ENCODE measurements around the gene P3H1. TPM values are rescaled to one million over a fixed set of nuclear protein-coding genes. Genes with fewer than 3 reads are reported as not detected.

P3H1 gene
- total RNA-seq, 1 experiment from 2014 or later = 32.9 TPM

DNA sequence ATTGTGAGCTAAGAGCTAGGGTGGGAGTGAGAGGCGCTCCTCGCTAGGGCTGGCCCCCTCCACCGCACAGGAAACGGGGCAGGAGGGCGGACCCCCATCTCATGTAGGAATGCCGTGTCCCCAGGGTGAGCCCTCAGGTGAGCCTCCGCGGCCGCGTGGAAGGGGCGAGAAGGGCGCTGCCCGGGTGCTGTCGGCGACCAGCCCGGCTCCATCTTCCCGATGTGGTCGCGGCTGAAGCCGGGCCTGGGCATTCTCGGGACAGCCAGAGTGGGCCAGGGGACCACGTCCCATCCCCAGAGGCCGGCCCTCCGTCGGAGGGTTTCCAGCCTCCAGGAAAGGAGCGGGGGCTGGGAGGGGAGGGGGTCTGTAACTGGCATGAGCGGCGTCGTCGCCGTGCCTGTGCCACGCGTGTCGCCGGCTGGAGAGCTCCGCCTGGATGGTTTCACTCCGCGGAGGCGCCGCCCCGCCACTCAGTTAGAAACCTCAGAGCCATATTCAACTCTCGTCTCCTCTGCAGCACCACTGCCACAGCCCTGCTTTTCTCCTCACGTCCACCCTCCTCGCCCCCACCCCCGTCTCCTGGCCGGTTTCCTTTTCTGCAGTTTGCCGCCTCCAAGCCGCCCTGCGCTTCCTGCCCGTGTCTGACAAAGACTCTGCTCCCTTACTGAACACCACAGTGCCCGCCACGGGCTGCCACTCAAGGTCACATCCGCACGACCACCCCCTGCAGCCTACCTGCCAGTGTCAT is 18.3 kb upstream of the P3H1 start, which contains the start of gene TMEM269:
Gene TMEM269 (plus strand): TSS at position 46 of the 748 bp plus-strand sequence. CDS start 4,903 bp downstream, outside the sequence.
- no peaks in the 10 kb centered on the region for H4K20me1 ChIP-seq (ENCODE audit: insufficient read depth)
- no peak within 1 kb of the TSS for H3K9ac ChIP-seq (ENCODE audit: low read length)
- no peaks in the 10 kb centered on the region for H3K9me2 ChIP-seq (ENCODE audit: insufficient read depth)
- ChIA-PET CTCF (no interaction called here), RAD21 (ENCODE audit: low non-redundant PET in 1 of 2, low total read pairs in 2 of 2, uncharacterized antibody in 2 of 2, unreplicated experiment in 2 of 2) (no interaction called here), POLR2A (no interaction called here)
- H3K4me1 ChIP-seq (ENCODE audit: control insufficient read depth in 1 of 2, insufficient read depth in 2 of 2, low read length in 2 of 2) = peaks cover 0 to 4% of the 10 kb centered on the region in 2 experiments; a peak in 1 of 4 replicates
- no peak within 1 kb of the TSS for H3K27ac ChIP-seq (ENCODE audit: low read depth, low read length)
- no peak within 1 kb of the TSS for H2AFZ ChIP-seq (ENCODE audit: low read depth, low read length, poor library complexity, severe bottlenecking)
- H3K4me2 ChIP-seq (ENCODE audit: low read length) = no peak within 1 kb of the TSS
- no peak for DNase-seq (ENCODE audit: low read depth, low spot score)
- no peak for TF ChIP-seq CBX3 (IDR thresholded peaks at IDR 0.05; ENCODE audit: low read depth)
- TF ChIP-seq POLR2AphosphoS5 (IDR thresholded peaks at IDR 0.05; ENCODE audit: low read depth, low read length) = no peak
- TF ChIP-seq RAD21 (IDR thresholded peaks at IDR 0.05; ENCODE audit: low read depth) = no peak
- TF ChIP-seq ELF1 (IDR thresholded peaks at IDR 0.05; ENCODE audit: borderline replicate concordance, low read depth) = no peak
- TF ChIP-seq JUND (IDR thresholded peaks at IDR 0.05) = no peak
- no peak for TF ChIP-seq ZFX (IDR thresholded peaks at IDR 0.05)
- TF ChIP-seq, protein P1, sequence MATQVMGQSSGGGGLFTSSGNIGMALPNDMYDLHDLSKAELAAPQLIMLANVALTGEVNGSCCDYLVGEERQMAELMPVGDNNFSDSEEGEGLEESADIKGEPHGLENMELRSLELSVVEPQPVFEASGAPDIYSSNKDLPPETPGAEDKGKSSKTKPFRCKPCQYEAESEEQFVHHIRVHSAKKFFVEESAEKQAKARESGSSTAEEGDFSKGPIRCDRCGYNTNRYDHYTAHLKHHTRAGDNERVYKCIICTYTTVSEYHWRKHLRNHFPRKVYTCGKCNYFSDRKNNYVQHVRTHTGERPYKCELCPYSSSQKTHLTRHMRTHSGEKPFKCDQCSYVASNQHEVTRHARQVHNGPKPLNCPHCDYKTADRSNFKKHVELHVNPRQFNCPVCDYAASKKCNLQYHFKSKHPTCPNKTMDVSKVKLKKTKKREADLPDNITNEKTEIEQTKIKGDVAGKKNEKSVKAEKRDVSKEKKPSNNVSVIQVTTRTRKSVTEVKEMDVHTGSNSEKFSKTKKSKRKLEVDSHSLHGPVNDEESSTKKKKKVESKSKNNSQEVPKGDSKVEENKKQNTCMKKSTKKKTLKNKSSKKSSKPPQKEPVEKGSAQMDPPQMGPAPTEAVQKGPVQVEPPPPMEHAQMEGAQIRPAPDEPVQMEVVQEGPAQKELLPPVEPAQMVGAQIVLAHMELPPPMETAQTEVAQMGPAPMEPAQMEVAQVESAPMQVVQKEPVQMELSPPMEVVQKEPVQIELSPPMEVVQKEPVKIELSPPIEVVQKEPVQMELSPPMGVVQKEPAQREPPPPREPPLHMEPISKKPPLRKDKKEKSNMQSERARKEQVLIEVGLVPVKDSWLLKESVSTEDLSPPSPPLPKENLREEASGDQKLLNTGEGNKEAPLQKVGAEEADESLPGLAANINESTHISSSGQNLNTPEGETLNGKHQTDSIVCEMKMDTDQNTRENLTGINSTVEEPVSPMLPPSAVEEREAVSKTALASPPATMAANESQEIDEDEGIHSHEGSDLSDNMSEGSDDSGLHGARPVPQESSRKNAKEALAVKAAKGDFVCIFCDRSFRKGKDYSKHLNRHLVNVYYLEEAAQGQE (IDR thresholded peaks at IDR 0.05; ENCODE audit: low read depth) = no peak
- TF ChIP-seq EZH2phosphoT487 (IDR thresholded peaks at IDR 0.05; ENCODE audit: borderline replicate concordance) = no peak
- TF ChIP-seq, protein P2, sequence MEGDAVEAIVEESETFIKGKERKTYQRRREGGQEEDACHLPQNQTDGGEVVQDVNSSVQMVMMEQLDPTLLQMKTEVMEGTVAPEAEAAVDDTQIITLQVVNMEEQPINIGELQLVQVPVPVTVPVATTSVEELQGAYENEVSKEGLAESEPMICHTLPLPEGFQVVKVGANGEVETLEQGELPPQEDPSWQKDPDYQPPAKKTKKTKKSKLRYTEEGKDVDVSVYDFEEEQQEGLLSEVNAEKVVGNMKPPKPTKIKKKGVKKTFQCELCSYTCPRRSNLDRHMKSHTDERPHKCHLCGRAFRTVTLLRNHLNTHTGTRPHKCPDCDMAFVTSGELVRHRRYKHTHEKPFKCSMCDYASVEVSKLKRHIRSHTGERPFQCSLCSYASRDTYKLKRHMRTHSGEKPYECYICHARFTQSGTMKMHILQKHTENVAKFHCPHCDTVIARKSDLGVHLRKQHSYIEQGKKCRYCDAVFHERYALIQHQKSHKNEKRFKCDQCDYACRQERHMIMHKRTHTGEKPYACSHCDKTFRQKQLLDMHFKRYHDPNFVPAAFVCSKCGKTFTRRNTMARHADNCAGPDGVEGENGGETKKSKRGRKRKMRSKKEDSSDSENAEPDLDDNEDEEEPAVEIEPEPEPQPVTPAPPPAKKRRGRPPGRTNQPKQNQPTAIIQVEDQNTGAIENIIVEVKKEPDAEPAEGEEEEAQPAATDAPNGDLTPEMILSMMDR (IDR thresholded peaks at IDR 0.05 in 2 of 3, conservative IDR thresholded peaks at IDR 0.05 in 1 of 3; ENCODE audit: borderline replicate concordance in 1 of 3, insufficient read depth in 1 of 3, low read depth in 2 of 3, low read length in 2 of 3) = no peak
- TF ChIP-seq TCF7L2 (IDR thresholded peaks at IDR 0.05; ENCODE audit: borderline replicate concordance, extremely low read depth, insufficient read depth, insufficient read length) = no peak
- TF ChIP-seq FOSL1 (IDR thresholded peaks at IDR 0.05; ENCODE audit: low read depth) = no peak
- no peak for TF ChIP-seq ZNF274 (IDR thresholded peaks at IDR 0.05; ENCODE audit: low read depth, low read length)
- TF ChIP-seq, protein P3, sequence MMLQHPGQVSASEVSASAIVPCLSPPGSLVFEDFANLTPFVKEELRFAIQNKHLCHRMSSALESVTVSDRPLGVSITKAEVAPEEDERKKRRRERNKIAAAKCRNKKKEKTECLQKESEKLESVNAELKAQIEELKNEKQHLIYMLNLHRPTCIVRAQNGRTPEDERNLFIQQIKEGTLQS (IDR thresholded peaks at IDR 0.05) = no peak
- TF ChIP-seq CEBPB (IDR thresholded peaks at IDR 0.05; ENCODE audit: low read depth) = no peak
- TF ChIP-seq, protein P4, sequence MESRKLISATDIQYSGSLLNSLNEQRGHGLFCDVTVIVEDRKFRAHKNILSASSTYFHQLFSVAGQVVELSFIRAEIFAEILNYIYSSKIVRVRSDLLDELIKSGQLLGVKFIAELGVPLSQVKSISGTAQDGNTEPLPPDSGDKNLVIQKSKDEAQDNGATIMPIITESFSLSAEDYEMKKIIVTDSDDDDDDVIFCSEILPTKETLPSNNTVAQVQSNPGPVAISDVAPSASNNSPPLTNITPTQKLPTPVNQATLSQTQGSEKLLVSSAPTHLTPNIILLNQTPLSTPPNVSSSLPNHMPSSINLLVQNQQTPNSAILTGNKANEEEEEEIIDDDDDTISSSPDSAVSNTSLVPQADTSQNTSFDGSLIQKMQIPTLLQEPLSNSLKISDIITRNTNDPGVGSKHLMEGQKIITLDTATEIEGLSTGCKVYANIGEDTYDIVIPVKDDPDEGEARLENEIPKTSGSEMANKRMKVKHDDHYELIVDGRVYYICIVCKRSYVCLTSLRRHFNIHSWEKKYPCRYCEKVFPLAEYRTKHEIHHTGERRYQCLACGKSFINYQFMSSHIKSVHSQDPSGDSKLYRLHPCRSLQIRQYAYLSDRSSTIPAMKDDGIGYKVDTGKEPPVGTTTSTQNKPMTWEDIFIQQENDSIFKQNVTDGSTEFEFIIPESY (IDR thresholded peaks at IDR 0.05; ENCODE audit: extremely low read depth, insufficient replicate concordance, low read length) = no peak
- no peak for TF ChIP-seq SRF (IDR thresholded peaks at IDR 0.05; ENCODE audit: low read depth)
- BruUV-seq (replicated peaks) = no TSS peak
- no peaks in the 10 kb centered on the region for H3K27me3 ChIP-seq (ENCODE audit: insufficient read depth, low read length)
- no peaks in the 10 kb centered on the region for H3K36me3 ChIP-seq (ENCODE audit: control insufficient read depth in 1 of 2, insufficient read depth in 2 of 2, low read length in 2 of 2)
- H3K4me3 ChIP-seq (replicated peaks in 1 of 2; ENCODE audit: low read depth in 1 of 2, low read length in 2 of 2) = no peak within 1 kb of the TSS
- H3K9me3 ChIP-seq (ENCODE audit: control insufficient read depth in 1 of 2, insufficient read depth in 1 of 2, low read depth in 1 of 2, low read length in 2 of 2) = no peaks in the 10 kb centered on the region
- intact Hi-C loops (cut with micrococcal nuclease) = no loop called here
- H3K79me2 ChIP-seq (ENCODE audit: insufficient read depth, low read length) = no peaks in the 10 kb centered on the region
- ATAC-seq = no peak

All from HCT116 (cell line).